GM18870 (cell line): ENCODE data around the gene MCC.

Source experiments
- ATAC-seq: cut with Tn5 transposase; IDR thresholded peaks from one replicate; pipeline ENCODE4 v1.9.1; 2021; ENCODE audit warnings: moderate library complexity; ENCODE audit not compliant: unreplicated experiment

Gene MCC

DNA sequence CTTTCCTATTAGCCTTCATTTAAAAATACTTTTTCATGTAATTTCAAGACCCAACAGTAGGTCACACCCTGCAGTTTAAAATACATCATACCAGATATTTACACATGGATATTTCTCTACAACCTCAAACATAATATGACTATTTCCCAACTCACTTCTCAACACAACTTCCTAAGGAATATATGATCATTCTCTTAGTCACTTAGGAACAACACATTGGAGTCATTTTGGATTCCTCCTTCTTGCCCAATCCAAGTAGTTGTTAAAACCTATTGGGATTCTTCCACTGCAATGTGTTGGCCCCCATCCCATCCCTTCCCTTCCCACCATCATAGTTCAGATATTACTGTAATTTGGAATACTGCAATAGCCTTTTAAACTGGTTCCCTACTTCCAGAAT is 366.2 kb downstream of the MCC start:
- no peak for ATAC-seq

DNA sequence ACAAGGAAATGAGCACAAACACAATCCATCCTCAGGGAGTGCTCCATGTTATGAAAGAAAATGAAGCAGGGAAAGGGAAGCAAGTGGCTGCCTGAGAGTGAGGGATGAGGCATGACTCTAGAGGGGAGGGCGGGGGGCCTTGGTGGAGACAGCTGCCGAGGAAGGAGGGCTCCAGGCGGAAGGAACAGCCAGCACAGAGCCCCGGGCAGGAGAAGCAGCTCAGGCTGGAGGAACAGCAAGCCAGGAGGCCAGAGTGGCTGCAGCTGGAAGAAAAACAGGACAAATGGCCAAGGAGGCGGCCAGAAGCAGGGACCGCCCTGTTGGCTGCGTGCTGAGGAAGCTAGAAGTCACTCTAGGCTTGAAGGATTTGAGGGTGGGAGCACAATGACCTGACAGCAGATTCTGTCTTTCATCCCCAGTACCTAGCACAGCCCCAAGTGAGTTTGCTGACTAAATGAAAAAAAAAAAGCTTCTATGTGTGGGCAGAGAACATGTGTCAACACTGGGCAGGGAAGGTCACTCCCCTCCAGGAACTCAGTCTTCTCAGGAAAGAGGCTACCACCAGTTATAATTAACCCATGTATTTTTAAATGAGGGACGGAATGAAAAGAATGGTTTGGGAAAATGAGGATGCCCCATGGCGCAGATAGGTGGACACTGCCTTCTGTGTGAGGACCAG is 368.9 kb downstream of the MCC start:
- no peak for ATAC-seq

DNA sequence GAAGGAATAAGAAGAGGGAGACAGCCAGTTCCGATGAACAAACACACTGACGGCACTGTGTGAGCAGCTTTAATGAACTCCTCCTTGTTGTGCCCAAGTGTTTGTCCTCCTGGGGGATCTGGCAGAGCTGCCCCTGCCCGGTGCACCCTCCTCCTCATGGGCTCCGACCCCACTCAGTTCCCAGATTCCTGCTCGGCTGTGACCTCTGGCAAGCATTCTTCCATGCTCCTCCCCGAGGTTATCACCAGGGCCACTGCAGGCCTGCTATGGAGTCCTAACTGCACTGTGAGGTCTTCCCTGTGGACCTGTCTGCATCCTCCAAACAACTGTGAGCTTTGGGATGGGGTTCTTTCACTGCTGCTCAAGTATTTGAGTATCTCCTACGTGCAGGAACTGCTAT is 369.5 kb downstream of the MCC start:
- ATAC-seq = no peak

DNA sequence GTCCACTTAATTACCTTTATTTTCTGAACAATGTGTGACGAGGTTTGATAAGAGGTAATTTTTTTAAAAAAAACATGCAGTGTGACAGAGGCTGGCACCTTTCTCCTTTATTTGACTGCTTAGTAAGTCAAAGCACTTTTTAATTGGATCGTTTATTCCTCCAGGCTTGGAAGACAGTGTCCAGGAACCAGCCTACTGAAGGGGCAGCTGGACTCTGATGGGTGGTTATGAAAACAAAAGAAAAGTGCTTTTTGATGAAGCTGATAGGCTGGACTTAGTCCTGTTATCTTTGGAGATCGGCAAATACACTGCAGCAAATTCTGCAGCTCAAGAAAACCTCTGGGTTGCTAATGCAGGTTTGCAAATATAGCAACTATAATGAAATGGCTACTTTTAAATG is 370.0 kb downstream of the MCC start:
- no peak for ATAC-seq

DNA sequence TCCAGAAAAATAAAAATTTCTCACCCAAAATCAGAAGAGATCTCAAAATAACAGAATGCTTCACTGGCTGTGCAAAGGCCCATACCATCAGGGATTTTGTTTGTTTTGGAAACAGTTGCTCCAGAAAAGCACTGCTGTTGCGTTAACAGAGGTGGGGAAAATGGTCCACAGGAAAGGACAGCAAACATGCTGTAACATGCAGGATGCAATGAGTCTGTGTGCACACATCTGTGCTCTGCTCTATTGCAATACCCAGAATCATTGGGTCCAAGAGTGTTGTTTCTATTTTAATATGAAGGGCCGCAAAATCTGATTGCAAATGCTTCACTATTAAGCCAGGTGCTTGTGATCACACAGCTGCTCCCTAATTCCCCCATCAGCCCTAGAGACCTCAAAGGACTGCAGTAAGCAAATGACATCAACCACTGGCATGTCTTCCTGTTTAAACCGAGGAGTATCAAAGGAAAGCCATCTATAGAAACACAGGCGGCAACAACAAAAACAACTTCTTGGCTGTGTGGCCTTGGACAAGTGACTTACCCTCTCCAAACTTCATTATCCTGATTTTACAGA is 370.6 kb downstream of the MCC start:
- ATAC-seq = no peak

DNA sequence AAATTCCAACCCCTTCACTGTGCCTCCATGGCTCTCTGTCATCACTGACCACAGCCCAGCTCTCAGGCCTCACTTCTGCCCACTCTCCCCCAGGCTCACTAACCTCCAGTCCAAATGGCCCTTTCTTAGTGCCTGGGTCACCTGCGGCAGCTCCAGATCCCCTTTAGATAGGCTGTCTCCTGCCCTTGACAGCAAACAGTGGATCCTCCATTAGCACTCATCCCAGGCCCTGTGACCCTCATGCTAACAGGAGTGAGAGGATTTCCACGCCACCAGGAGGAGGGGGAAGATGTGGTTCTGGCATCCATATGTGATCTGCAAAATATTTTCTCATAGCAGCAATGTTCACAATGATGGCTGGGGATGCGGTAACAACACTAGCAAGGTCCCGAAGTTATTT is 372.3 kb downstream of the MCC start:
- no peak for ATAC-seq

DNA sequence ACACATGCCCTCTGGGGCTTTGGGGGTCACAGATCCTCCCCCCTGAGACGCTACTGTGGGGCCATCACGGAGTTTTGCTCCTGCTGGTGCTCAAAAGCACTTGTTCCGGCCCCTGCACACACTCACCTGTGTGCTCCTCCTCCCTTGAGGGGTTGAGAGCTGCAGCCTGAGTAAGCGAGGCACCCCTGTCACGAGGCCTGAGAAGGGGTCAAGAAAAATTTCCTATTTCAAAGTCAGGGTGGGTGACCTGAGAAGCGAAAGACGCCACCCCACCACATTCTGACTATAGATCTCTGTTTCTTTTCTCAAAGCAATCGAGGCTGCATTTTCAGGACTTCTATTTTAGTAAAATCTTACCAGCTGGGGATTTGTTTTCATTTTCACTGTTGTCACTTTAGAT is 373.2 kb downstream of the MCC start:
- peak; percentile 62 for ATAC-seq

DNA sequence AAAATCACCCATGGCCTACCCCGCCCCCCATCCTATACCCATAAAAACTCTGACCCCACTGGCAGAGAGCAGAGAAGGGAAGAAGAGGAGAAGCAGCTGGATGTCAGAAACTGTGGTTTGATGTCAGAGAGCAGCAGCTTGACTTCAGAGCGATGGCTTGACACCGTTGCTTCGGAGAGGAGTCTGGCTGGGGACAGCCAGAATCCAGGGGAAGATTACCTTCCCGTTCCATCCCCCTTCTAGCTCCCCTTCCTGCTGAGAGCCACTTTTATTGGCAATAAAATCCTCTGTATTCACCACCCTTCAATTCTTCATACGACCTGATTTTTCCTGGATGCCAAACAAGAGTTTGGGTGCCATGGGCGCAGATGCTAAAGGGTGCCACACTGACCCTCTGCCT is 373.7 kb downstream of the MCC start:
- no peak for ATAC-seq

DNA sequence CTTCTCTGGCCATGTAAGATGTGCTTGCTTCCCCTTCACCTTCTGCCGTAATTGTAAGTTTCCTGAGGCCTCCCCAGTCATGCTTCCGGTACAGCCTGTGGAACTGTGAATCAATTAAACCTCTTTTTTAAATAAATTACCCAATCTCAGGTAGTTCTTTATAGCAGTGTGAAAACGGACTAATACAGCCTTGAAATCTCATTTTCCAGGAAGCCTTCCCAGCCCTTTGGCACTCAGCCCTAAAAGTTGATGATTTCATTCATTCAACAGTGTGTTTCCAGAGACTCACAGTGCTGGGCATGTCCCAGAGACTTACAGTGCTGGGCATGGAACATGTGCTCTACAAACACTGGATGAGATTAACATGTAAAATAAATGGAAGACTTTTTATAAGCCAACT is 375.8 kb downstream of the MCC start:
- ATAC-seq = no peak

DNA sequence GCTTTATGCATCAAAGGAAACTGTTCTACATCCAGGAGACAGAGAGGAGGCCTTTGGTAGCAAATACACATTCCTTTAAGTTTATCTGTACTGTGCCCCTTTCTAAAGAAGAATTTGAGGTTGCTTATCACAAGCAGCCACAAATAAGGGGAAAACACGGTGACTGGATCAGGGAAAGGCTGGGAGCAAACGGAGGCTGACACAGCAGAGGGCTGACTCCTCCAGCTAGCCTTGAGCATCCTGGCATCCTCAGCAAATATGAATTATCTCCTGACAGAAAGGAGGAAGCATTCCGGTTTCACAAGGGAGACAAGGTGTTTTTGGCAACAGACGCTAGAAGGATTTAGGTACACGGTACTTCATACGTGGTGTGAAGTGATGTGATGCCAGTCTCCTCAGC is 378.1 kb downstream of the MCC start:
- no peak for ATAC-seq

DNA sequence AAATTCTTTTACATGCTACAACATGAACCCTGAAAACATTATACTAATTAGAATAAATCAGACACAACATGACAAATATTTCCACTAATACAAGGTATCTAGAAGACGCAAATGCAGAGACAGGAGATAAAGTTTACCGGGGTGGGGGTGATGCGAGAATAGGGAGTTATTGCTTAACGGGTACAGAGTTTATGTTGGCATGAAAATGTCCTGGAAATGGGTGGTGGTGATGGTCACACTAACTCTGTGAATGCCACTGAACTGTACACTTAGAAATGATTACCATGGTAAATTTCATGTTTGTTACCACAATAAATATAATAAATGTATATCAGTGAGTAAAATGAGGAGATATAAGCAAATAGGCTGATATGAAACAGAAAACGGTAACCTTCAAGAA is 378.9 kb downstream of the MCC start:
- no peak for ATAC-seq

DNA sequence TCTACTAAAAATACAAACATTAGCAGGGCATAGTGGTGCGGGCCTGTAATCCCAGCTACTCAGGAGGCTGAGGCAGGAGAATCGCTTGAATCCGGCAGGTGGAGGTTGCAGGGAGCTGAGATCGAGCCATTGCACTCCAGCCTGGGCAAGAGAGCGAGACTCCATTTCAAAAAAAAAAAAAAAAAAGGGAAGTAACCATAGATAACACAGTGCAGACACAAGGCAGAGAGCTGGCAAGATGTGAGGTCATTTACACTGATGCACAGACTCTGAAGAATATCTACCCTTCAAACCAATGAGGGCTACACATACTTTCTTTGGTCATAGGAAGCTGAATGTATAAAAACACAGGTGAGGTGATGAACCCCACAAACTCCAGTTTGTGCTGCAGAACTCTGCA is 379.8 kb downstream of the MCC start:
- no peak for ATAC-seq

DNA sequence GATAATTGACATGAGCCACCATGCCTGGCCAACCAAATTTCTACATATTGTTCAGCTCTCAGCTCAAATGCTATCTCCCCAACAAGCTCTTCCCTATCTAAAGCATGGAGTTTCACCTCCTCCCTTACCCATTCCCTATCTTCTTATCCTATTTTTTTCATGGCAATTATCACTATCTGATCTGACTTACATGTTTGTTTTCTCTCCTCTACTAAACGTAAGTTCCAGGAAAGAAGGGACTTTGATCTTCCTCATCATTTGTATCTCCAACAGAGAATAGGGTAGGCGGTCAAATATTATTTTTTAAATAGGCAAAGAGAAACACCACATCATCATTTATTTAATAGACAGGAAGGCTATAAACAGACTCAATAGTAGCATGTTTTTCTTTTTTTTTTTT is 381.4 kb downstream of the MCC start:
- no peak for ATAC-seq

DNA sequence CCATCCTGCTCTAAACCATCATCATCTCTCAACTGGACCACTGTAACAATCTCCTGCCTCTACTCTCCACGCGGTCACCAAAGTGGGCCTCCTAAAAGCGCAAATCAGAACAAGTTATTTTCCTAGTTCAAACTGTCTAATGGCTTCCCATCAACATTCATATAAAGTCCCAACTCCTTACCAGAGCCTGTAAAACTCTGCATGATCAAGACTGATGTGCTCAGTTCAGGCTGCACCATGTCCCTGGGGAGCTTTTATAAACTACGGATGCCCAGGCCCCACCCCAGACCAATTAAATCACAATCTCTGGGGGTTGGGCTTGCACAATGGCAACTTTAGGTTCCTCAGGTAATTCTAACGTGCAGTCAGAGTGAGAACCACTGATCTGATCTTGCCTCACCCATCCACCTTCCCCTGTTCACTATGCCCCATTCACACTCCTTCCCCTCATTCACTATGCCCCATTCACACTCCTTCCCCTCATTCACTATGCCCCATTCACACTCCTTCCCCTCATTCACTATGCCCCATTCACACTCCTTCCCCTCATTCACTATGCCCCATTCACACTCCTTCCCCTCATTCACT is 382.5 kb downstream of the MCC start:
- ATAC-seq = no peak

DNA sequence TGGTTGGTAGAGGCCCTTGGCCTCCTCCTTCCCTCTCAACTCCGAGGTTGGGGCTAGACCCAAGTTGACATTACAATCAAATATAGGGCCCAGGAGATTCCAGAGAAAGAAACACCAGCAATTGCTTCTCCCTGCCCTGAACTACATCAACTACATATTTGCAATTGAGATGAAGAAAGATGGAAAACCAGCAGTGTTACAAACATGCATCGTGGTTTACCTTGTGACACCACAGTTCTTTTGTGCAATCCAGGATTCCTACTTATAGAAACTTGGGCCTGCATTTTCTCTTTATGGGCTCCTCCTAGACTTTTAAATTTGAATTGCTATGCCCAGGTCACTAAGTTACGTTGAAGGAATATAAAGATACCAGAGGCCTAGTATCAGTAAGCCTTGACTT is 384.9 kb downstream of the MCC start:
- ATAC-seq = no peak

DNA sequence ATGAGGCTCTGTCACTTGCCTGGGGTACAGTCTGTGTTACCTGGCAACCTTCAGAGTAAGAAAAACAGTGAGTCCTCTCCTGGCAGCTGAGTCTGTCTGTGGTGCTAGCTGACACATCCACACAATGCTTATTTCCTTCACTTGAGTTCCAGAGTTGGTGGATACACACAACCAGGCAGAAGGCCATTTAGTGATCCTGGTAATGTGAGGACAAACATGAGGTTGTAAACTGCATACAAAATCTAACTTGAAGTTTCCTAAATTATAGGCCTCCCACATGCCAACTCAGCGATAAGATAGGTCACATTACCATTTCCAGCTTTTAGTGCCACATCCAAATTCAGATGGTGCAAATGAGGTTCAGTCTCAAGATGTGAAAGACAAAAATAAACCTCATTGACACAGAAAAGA is 386.1 kb downstream of the MCC start:
- ATAC-seq = no peak

DNA sequence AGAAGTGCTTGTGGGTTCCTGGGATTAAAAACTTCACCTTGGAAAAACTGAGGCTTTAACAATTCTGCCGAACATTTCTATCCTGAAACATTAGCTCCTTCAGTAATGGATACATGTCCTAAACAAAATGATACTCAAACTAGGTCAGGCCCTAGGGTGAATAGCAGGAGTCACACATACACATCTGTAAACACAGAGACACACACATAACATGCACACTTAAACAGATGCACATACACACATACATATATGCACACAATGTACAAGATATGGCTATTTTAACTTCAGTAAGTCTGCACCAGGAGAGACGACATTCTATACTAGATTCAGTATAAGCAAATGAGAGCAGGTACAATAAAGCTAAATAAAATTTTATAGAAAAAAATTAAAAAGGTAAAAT is 387.3 kb downstream of the MCC start:
- no peak for ATAC-seq

DNA sequence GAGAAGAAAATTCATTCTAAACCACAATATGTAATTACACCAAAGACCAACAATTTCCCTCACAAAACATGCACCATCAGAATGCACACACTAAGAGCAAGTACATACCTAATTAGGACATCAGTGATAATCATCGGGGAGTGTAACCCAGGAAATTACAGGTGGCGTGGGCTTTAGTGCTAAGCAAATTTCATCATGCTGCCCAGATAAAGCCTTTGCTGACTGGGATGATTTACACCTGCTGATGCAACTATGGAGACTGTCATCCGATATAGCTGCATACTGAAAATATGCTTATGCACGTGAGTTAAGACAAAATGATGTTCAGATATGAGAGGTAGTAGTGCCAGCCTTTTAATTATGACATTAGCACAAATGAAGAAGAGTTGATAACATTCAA is 388.4 kb downstream of the MCC start:
- no peak for ATAC-seq

DNA sequence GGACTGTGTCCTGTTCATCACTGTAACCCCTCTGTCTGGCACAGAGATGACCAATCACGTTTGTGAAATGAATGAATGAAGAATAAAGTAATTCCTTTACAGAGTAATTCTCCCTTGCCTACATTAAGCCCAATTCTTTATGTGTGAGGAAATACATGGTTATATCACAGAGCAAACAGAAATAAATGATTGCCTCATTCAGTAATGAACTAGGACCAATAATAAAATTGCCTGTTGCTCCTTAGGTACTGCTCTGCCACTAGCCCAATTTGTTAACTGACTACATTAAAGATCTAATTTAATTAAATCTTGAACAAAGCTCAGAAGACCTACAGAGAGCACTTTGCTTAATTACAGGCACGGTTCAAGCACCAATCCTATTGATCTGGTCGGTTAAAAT is 389.9 kb downstream of the MCC start:
- no peak for ATAC-seq

DNA sequence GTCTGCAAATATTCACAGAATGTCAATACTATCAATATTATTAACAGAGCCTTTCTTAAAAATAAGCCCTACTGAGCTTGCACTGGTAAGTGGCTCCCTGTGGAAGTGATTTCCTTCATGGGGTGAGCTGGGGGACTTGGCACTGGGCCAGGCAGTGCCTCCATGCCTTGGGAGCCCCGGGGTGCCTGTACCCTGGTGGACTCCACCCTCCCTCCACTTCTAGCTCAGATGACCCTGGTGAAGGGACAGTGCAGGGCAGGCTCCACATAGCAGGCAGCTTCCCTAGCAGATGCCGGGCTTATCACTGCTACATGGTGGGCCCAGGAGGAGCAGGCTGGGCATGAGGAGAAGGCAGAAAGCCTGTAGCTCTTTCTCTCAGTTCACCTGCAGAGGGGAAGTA is 392.4 kb downstream of the MCC start:
- ATAC-seq = no peak

DNA sequence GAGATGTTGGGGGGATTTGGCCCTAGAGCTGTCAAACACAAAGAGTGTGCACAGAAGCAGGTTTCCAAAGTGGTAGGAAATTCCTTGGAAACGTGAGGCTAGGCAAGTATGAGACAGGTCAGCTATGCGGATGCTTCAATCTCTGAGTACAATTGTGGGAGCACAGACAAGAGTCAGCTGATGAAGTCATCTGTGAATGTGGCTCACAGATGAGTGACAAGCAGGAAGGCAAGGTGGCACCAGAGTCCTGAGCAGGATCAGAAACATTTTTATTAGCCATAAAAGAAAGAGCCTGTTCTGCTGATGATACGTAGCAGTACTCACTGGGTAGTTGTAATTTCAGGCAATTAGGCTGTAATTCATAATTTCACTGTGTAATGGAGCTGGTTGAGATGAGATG is 394.7 kb downstream of the MCC start:
- no peak for ATAC-seq

DNA sequence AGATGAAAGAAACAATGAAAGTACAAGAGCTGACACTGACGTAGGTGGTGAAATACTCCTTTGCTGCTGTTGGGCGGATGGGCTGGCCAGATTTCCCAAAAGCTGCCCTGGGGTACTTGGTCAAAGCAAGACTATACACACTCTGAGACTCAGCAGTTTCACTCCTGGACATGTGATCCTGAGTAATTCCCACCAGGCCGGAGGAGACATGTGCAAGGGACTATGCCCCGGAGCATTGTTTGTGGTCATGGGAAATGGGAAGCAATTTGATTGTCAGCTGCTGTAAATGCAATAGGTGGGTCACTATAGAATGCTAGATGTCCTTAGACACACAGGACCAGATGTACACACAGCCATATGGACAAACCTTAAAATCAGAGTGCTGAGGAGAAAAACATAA is 395.6 kb downstream of the MCC start:
- no peak for ATAC-seq

DNA sequence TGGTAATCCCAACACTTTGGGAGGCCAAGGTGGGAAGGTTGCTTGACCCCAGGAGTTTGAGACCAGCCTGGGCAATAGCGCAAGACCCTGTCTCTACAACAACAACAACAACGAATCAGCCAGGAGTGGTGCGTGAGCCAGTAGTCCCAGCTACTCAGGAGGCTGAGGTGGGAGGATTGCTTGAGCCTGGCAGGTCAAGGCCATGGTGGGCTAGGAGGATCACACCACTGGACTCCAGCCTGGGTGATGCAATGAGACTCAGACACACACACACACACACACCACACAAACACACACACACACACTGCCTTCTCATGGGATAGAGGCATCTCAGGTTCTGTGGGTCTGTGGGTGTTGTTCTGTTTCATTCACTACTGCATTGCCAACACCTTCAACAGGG is 396.6 kb downstream of the MCC start:
- ATAC-seq = no peak
